Right ventricle myocardium inferior (tissue), 1 donor: ENCODE data around the gene TINAGL1. TPM values are rescaled to one million over a fixed set of nuclear protein-coding genes. Genes with fewer than 3 reads are reported as not detected.

Source experiments
- ATAC-seq: fragments of 200-7000 bp; cut with Tn5 transposase; one replicate; pipeline ENCODE4 v1.9.1; 2020; ENCODE audit warnings: mild to moderate bottlenecking, moderate library complexity
- DNase-seq: peaks from one replicate; pipeline ENCODE4 v3.0.0; 2021; ENCODE audit errors: missing footprints
- intact Hi-C: fragments of 100-400 bp; cut with DNase I; formaldehyde crosslinking; loops from one replicate; pipeline ENCODE4 v1.11.0; 2022
- long read RNA-seq: library from polyadenylated mRNA; unstranded; transcript quantifications from one replicate; pipeline ENCODE4 v2.0.0, GENCODE V29; 2021
- total RNA-seq: library from RNA; stranded (reverse); fragmentation: NEBNext Ultra II Directional; extraction: Animal tissue kit (Norgen Biotek cat#: 25700); gene quantifications from one replicate; pipeline ENCODE4 v1.2.1, GENCODE V29; 2021
- donor health status: DM: no; HTN: yes; CAD: no; lungs with severe emphysema.

TINAGL1 gene, protein sequence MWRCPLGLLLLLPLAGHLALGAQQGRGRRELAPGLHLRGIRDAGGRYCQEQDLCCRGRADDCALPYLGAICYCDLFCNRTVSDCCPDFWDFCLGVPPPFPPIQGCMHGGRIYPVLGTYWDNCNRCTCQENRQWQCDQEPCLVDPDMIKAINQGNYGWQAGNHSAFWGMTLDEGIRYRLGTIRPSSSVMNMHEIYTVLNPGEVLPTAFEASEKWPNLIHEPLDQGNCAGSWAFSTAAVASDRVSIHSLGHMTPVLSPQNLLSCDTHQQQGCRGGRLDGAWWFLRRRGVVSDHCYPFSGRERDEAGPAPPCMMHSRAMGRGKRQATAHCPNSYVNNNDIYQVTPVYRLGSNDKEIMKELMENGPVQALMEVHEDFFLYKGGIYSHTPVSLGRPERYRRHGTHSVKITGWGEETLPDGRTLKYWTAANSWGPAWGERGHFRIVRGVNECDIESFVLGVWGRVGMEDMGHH
- total RNA-seq, result 273 TPM
- long read RNA-seq, transcript TINAGL1-201 (12 exons, 2,187 nt), result major isoform, 191 of 286 reads
- long read RNA-seq, partial matches to known transcripts, result 65 of 286 reads
- long read RNA-seq, other reads (novel, unspliced or antisense), result 30 of 286 reads

DNA sequence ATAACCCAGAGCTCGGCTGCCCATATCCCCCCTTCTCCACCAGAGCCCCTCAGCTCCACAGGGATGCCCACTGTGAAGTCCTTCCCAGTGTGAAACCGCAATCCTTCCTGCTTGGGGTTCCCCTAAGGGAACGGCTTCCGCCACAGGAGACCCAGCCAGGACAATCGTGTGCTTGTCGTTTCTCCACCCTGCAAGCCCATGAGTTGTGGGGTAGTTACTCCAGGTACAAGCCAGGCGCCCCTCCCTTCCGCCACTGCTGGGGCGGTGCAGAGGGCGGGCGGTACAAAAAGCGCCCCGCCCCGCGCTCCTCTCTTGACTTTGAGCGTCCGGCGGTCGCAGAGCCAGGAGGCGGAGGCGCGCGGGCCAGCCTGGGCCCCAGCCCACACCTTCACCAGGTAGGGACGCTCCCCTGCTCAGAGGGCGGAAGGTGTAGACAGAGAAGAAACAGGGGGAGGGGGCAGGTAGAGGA, at the start of gene TINAGL1:
TSS of gene TINAGL1 (plus strand) at position 315 of the 469 bp plus-strand sequence. CDS start 634 bp downstream, outside the sequence.
- intact Hi-C loops, result no loop called here
- DNase-seq (no peak), ATAC-seq (peak; percentile 62)

DNA sequence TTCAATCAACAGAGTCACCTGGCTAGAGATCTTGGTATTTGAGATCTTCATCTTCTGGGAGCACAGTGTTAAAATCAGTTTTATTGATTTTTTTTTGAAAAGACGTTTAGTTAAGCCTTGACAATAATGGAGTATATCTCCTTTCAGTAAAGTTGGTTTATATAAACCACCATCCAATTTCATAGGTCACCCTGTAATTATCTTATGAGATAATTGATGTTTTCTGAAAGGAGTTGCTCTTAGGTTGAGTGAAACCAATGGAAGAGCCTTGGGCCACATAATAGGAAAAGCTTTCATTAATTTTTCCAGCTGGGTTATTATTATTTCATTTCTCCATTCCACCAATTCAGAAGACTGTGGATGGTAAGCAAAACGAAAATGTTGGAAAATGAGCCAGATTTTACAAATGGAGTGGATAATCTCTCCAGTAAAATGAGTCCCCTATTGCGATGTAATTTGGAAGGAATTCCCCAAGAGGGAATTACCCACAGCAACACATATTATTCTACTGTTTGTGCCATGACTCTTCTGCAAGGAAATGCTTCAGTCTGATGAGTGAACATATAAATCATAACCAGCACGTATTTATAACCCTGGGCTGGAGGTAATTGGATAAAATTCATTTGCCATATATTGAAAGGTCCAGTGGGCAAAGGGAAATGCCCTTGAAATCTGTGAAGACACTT, 46.2 kb upstream of the TINAGL1 start:
- ATAC-seq (no peak), DNase-seq (no peak)
- intact Hi-C loops, result no loop called here

DNA sequence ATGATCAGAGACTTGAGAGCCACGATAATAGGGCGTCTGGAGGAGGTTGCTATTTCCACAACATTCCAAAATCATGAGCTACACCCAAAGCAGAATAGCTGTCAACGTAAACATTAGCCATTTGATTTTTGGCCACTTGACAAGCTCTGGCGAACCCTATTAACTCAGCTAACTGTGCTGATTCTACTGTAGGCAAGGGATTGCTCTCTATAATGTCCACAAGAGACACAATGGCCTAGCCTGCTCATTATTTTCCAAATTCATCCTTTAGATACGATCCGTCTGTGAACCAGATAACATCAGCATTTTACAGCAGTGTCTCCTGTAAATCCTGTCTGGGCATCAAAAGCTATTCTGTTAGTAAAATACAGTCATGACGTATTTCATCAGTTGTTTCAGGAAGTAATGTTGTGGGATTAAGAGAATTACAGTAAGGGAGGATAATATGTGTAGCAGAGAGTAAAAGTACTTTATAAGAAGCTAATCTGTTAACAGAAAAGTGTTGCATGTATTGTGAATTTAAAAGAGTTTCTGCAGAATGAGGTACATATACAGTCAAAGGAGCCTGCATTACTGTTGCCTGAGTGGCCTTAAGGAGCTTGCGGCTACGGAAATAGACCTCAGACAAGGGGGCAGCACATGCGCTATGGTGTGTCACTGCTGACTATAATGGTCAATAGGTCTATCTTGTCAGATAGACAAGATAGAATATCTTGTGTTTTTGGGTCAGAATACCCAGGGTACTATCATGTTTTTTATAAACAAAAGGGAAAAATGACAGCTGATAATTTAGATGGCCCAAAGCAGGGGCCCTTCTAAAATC, 44.9 kb upstream of the TINAGL1 start:
- DNase-seq (no peak), ATAC-seq (no peak)
- intact Hi-C loops, result no loop called here

DNA sequence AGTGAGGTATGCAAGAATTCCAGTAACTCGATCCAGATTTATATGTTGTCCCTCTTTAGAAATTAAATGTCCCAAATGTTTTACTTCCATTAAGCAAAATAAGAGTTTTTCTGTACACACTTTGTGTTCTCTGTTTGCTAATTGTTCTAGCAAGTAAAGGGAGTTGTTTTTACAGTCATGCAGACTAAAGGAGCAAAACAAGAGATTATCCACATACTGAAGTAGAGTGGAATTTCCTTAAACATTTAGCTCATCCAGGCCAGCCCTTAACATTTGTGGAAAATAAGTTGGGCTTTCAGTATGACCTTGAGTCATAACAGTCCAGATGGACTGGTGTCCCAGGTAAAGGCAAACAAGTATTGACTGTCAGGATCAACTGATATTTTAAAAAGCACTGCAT, 44.1 kb upstream of the TINAGL1 start:
- no peak for ATAC-seq
- intact Hi-C loops, result no loop called here
- DNase-seq, result no peak

DNA sequence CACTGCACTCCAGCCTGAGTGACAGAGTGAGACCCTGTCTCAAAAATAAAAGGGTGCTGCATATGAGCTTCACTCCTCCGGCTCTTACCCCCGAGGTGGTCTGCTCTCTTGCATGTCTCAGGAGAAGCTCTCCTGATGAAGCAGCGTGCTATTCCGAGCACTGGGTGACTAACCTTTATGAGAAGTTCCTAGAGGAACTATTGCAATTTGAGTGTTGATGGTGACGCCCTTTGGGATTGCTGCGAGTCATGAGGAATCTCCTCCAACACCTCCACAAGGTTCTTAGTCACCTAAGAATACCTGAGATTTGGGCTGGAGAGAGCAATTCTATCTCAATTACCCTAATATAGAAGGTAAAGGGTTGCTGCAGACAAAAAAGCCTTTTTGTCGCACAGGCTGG, 40.8 kb upstream of the TINAGL1 start:
- intact Hi-C loops, result no loop called here
- no peak for DNase-seq
- no peak for ATAC-seq

DNA sequence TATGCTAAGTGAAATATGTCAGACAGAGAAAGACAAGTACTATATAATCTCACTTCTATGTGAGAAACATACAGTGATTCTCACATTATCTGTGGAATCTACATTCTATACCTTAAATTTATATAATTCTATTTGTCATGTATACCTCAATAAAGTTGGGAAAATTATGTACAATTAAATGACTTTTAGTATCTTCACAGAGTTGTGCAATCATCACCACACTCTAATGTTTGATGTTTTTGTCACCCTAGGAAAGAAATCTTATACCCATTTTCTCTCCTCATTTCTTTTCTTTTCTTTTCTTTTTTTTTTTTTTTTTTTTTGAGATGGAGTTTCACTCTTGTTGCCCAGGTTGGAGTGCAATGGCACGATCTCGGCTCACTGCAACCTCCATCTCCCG, 37.0 kb upstream of the TINAGL1 start:
- intact Hi-C loops, result no loop called here
- ATAC-seq (no peak), DNase-seq (no peak)

DNA sequence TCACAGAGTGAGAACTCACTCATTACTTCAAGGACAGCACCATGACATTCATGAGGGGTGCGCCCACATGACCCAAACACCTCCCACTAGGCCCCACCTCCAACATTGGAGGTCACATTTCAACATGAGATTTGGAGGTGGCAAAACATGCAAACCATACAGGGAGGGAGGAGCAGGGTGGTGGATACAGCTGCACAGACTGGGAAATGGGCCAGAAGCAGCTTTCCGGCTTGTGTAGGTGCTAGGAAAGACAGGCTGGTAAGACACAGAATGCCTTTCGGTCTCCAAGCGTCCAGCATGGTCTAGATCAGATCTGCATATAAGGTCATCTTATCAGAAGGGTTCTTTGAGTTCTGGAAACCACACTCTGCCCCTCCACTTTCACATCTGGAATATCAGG, 35.1 kb upstream of the TINAGL1 start:
- DNase-seq (no peak), ATAC-seq (no peak)
- intact Hi-C loops, result loop anchor here (10.0 kb wide), 1 partner anchor 146 kb away; no protein-coding TSS in a partner anchor

DNA sequence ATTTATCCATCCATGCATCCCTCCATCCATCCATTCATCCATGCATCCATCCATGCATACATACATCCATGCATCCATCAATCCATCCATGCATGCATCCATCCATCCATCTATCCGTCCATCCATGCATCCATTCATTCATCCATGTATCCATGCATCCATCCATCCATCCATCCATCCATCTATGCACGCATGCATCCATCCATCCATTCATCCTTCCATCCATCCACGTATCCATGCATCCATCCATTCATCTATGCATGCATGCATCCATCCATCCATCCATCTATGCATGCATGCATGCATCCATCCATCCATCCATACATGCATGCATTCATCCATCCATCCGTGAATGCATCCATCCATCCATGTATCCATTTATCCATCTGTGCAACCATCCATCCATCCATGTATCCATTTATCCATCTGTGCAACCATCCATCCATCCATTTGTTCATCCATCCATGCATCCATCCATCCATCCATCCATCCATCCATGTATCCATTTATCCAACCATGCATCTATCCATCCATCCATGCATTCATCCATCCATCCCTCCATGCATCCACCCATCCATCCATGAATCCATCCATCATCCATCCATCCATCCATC, 30.3 kb upstream of the TINAGL1 start:
- intact Hi-C loops, result loop anchor here (5.0 to 10.0 kb wide), 2 partner anchors 151 to 364 kb away; no protein-coding TSS in a partner anchor
- DNase-seq, result no peak
- no peak for ATAC-seq

DNA sequence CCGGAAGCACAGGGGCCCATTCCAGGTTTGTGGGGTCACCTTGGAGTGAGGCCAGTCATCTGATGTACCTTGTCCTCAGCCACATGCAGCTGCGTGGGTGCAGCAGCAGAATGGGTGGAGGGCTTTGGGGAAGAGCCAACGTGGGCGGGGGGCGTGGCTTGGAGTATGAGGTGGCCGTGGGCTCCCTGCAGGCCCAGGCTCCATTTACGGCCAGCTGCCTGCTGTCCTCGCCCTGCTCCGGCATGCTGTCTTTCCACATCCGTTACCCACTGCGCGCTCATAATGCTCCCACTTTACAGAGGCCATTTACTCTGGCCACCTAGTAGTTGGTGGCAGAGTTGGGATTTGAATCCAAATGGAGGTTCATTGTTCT, 27.8 kb upstream of the TINAGL1 start:
- DNase-seq (no peak), ATAC-seq (peak; percentile 21)
- intact Hi-C loops, result loop anchor here (5.0 to 10.0 kb wide), 2 partner anchors 154 to 366 kb away; no protein-coding TSS in a partner anchor

DNA sequence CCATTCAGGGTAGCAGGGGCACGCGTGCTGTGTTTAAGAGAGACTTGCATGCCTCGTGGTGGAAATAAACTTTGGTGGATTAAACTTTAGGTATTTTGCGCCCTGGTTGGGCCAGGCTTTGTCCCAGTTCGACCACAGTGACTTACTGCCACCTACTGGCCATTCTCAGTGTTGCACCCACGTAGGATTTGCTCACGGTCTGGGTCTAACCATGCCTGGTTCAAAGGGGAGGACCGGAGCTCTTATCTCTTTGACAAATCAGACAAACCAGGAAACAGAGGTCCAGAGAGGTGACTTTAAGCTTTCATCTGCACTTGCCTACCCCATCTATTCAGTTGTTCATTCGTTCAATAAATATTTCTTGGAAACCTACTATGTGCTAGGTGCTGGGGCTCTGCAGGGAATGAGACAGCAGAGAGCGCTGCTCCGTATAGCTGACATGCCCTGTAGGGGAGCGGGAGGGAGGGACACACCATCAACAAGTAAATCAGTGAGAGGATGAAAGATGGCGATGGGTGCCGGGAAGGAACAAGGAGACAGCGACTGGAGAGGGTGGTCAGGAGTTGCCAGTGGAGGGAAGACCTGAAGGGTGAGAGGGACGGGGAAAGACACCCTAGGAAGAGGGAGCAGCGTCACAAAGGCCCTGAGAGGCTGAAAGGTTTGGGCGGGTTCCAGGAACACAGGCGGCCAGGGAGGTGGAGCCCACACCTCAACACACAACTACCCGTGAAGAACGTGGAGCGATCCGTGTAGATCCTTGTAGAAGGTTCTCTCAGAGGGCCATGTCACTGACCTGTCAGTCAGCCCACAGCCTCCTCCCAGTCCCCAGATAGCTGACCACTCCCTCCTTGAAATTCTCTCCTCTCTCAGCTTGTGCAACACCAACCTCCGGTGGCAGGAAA, 27.2 kb upstream of the TINAGL1 start:
- DNase-seq, result peak; percentile 82
- intact Hi-C loops, result loop anchor here (5.0 to 10.0 kb wide), 2 partner anchors 154 to 367 kb away; no protein-coding TSS in a partner anchor
- peak; percentile 94 for ATAC-seq

DNA sequence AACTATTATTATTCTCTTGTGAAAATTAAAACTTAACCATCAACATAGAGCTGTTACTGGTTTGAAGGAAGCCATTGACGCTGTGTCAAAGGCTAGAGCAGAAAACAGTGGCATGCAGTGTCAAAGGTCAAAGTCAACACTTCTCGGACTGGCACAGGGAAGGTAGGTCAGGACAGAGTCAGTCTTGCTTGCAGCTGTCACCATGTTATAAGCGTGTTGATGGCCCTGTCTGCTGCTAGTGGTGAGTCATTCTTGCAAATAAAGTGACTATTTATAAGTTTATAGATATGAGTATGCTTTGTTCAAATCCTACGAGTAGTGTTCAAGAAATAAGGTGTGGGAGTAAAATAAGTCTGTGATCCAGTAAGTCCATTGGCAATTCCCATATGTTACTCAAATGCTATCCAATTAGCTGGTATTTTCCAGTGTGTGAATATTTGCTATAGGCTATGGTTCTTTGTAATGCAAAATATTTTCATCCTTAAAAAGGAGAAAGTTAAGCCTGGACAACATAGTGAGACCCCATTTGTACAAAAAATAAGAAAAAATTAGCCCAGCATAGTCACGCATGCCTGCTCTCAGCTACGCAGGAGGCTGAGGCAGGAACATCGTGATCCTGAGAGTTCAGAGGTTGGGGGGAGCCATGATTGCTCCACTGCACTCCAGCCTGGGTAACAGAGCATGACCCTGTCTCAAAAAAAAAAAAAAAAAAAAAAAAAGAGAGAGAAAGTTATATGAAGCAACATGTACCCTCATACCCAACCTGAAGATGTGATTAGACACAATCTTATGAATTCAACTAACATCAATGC, 26.3 kb upstream of the TINAGL1 start:
- ATAC-seq (peak; percentile 46), DNase-seq (no peak)
- intact Hi-C loops, result loop anchor here (5.0 to 10.0 kb wide), 2 partner anchors 155 to 368 kb away; no protein-coding TSS in a partner anchor

DNA sequence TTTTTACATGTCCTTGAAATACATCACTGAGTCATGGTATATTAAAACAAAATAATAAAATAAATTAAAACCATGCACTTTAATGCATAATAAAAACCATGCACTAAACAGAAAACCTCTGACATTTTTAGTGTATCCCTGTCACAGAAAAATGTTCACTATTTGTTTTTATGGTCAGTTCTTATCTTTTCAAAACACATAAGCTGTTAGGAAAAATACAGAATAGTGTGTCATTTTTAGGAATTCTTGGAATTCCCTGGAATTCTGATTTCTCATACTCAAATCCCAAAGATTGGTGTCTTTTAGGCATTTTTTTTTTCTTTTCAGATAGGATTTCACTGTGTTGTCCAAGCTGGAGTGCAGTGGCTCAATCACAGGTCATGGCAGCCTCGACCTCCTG, 25.1 kb upstream of the TINAGL1 start:
- intact Hi-C loops, result no loop called here
- ATAC-seq, result no peak
- no peak for DNase-seq

DNA sequence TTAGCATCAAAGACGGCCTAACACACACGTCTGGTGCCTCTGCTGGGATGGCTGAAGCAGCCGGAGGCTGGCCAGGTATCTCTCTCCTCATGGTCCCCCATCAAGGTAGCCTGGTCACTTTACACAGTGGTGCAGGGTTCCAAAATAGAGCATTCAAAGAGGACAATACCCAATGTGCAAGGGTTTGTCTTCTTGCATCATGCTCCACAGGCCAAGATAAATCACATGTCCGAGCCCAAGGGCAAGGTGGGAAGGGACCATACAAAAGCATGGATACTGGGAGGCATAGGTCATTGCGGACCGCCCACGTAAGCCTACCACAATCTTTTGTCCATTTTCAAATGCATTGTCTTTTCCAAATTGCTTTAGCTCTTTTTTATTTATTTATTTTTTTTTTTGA, 23.8 kb upstream of the TINAGL1 start:
- intact Hi-C loops, result no loop called here
- no peak for DNase-seq
- ATAC-seq, result no peak

DNA sequence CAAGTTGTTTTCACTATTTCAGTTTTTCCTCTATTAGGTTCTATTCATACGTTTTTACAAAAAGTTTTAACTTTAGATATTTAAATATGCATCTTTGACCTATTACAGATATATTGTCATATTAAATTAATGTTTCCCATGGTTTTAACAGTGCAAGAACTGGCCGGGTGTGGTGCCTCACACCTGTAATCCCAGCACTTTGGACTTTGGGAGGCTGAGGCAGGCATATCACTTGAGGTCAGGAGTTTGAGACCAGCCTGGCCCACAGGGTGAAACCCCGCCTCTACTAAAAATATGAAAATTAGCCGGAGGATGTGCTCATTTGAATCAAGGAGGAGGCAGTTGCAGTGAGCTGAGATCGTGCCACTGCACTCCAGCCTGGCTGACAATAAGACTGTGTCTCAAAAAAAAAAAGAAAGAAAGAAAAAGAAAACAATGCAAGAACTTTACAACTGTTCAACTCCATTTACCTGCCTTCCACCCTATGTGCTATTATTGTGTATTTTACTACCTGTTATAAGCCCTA, 19.8 kb upstream of the TINAGL1 start:
- DNase-seq, result no peak
- ATAC-seq, result no peak
- intact Hi-C loops, result no loop called here

DNA sequence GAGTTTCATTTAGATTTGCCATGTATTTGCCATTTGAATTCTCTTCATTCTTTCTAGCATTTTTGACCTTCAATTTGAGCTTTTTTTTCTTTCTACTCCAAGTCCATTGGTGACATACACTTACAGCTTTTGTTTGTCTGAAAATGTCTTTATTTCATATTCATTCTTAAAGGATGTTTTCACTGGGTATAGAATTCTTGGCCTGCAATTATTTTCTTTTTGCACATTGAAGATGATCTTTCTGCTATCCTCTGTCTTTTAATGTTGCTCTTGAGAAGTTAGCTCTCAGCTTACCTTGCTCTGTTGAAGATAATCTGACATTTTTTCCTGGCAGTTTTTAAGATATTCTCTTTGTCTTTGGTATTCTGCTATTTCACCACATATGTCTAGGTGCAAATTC, 16.6 kb upstream of the TINAGL1 start:
- intact Hi-C loops, result loop anchor here (10.0 kb wide), 1 partner anchor 225 kb away; no protein-coding TSS in a partner anchor
- DNase-seq (no peak), ATAC-seq (no peak)

DNA sequence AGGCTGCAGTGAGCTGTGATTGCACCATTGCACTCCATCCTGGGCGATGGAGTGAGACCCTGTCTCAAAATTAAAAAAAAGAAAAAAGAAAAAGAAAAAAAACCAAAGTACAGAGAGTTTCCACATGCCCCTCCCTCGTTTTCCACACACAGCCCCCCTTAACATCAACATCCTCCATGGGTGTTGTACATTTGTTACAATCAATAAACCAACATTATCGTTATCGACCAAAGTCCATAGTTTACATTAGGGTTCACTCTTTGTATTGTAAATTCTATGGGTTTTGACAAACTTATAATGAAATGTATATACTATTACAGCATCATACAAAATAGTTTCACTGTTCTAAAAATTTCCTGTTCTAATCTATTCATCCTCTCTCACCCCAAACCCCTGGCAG, 15.9 kb upstream of the TINAGL1 start:
- intact Hi-C loops, result loop anchor here (10.0 kb wide), 1 partner anchor 224 kb away; no protein-coding TSS in a partner anchor
- ATAC-seq, result no peak
- no peak for DNase-seq
